Osteocyte (in vitro differentiated cells): Measurements from ENCODE around the gene CD80. TPM values are rescaled to one million over a fixed set of nuclear protein-coding genes. Genes with fewer than 3 reads are reported as not detected.

Experiments used
- DNase-seq: peaks from one replicate; pipeline ENCODE4 v3.0.0; 2021; ENCODE audit warnings: mixed read lengths; ENCODE audit not compliant: unreplicated experiment; ENCODE audit errors: extremely low spot score
- H3K27ac Mint-ChIP-seq: one replicate; pipeline ENCODE4 v1.8.0; 2021; ENCODE audit warnings: mild to moderate bottlenecking, mixed read lengths; ENCODE audit not compliant: unreplicated experiment
- H3K27me3 Mint-ChIP-seq: one replicate; pipeline ENCODE4 v1.8.0; 2021; ENCODE audit warnings: mixed read lengths; ENCODE audit not compliant: unreplicated experiment
- H3K36me3 Mint-ChIP-seq: one replicate; pipeline ENCODE4 v1.8.0; 2021; ENCODE audit warnings: mixed read lengths; ENCODE audit not compliant: unreplicated experiment
- H3K4me1 Mint-ChIP-seq: one replicate; pipeline ENCODE4 v1.8.0; 2021; ENCODE audit warnings: mixed read lengths; ENCODE audit not compliant: unreplicated experiment
- H3K4me3 Mint-ChIP-seq: one replicate; pipeline ENCODE4 v1.8.0; 2021; ENCODE audit warnings: mild to moderate bottlenecking, moderate library complexity, mixed read lengths; ENCODE audit not compliant: unreplicated experiment
- H3K9me3 Mint-ChIP-seq: one replicate; pipeline ENCODE4 v1.8.0; 2021; ENCODE audit warnings: mixed read lengths; ENCODE audit not compliant: unreplicated experiment
- CTCF ChIP-seq: fragments of 200-600 bp; sonication (generic); IDR thresholded peaks from 2 replicates; pipeline ENCODE4 v1.5.0; 2021; ENCODE audit warnings: antibody characterized with exemption, mild to moderate bottlenecking, moderate library complexity
- total RNA-seq: library from RNA; stranded (reverse); gene quantifications from 2 replicates; pipeline ENCODE4 v1.2.1, GENCODE V29; 2021

Gene CD80
- total RNA-seq, 1 donor from 2014 or later, result not detected

- H3K4me3 Mint-ChIP-seq, result no peak overlapping the region
- no peaks in the 10 kb centered on the region for H3K9me3 Mint-ChIP-seq
These were observed 58.5 kb downstream of the CD80 start for GRCh38 chr3:119500901-119501300.

GRCh38 chr3:119500265-119500664, 59.1 kb downstream of the CD80 start:
- H3K36me3 Mint-ChIP-seq, result peaks cover 7% of the 10 kb centered on the region
- H3K4me1 Mint-ChIP-seq, result peaks cover 39% of the 10 kb centered on the region
- TF ChIP-seq CTCF, result no peak
- H3K9me3 Mint-ChIP-seq, result no peaks in the 10 kb centered on the region
- H3K4me3 Mint-ChIP-seq, result peak overlapping the region; percentile 55
- peak overlapping the region; percentile 100 for H3K27ac Mint-ChIP-seq
- no peaks in the 10 kb centered on the region for H3K27me3 Mint-ChIP-seq
- DNase-seq, result no peak

More at GRCh38 chr3:119500901-119501300, 58.5 kb downstream of the CD80 start:
- Mint-ChIP-seq H3K27ac (peak overlapping the region; percentile 23), H3K4me1 (peaks cover 39% of the 10 kb centered on the region), H3K36me3 (peaks cover 11% of the 10 kb centered on the region), H3K27me3 (no peaks in the 10 kb centered on the region)
- TF ChIP-seq CTCF, result no peak
- DNase-seq, result no peak

GRCh38 chr3:119498186-119499011, 61.0 kb downstream of the CD80 start, which contains the start of gene TIMMDC1:
TIMMDC1 (plus strand) TSS chr3:119498547; CDS start chr3:119498734, 187 bp downstream.
- H3K9me3 Mint-ChIP-seq, result no peaks in the 10 kb centered on the region
- peak within 1 kb of the TSS; percentile 100 for H3K27ac Mint-ChIP-seq
- no peaks in the 10 kb centered on the region for H3K27me3 Mint-ChIP-seq
- TF ChIP-seq CTCF, result no peak
- peaks cover 39% of the 10 kb centered on the region for H3K4me1 Mint-ChIP-seq
- peak within 1 kb of the TSS; percentile 100 for H3K4me3 Mint-ChIP-seq
- DNase-seq, result peak; percentile 98
- peaks cover 3% of the 10 kb centered on the region for H3K36me3 Mint-ChIP-seq

GRCh38 chr3:119497820-119498185, 61.6 kb downstream of the CD80 start:
- DNase-seq, result no peak
- H3K27ac Mint-ChIP-seq, result peak overlapping the region; percentile 100
- TF ChIP-seq CTCF, result no peak
- H3K4me1 Mint-ChIP-seq, result peaks cover 39% of the 10 kb centered on the region
- no peaks in the 10 kb centered on the region for H3K9me3 Mint-ChIP-seq
- H3K4me3 Mint-ChIP-seq, result peak overlapping the region; percentile 100
- peaks cover 3% of the 10 kb centered on the region for H3K36me3 Mint-ChIP-seq
- no peaks in the 10 kb centered on the region for H3K27me3 Mint-ChIP-seq

GRCh38 chr3:119494597-119494996, 64.8 kb downstream of the CD80 start:
- H3K4me3 Mint-ChIP-seq, result no peak overlapping the region
- H3K27ac Mint-ChIP-seq, result no peak overlapping the region
- no peak for DNase-seq
- H3K36me3 Mint-ChIP-seq, result peaks cover 14% of the 10 kb centered on the region
- no peaks in the 10 kb centered on the region for H3K9me3 Mint-ChIP-seq
- no peaks in the 10 kb centered on the region for H3K27me3 Mint-ChIP-seq
- no peak for TF ChIP-seq CTCF
- H3K4me1 Mint-ChIP-seq, result peaks cover 20% of the 10 kb centered on the region
